Kidney (tissue), 14 donors: ENCODE data around the gene GPR61. TPM values are rescaled to one million over a fixed set of nuclear protein-coding genes. Genes with fewer than 3 reads are reported as not detected.
A peak's percentile ranks its signal among the peaks of the same experiment; 100 is the strongest.

Source experiments
- DNase-seq, 5 donors: peaks; one replicate each; pipeline ENCODE4 v3.0.0-alpha.2; 2013 to 2020
- FAIRE-seq: peaks from 2 replicates; lab custom pipeline; 2012; peaks lifted over from hg19 to GRCh38; lab: Jason Lieb, UNC
- H3K27ac ChIP-seq, 2 donors: one replicate each; pipeline ENCODE4 v1.7.0; 2013; ENCODE audit warnings: low read depth in 2 of 2, low read length in 2 of 2, inconsistent platforms in 1 of 2
- H3K27me3 ChIP-seq: one replicate; pipeline ENCODE4 v1.7.1; 2013; ENCODE audit warnings: low read length, inconsistent platforms; ENCODE audit not compliant: control insufficient read depth, insufficient read depth
- H3K36me3 ChIP-seq, 3 donors: one replicate each; pipeline versions ENCODE4 v1.7.0 to v1.7.1; 2013; ENCODE audit warnings: low read length in 3 of 3, control low read depth in 1 of 3, inconsistent platforms in 1 of 3; ENCODE audit not compliant: insufficient read depth in 3 of 3, control insufficient read depth in 2 of 3
- H3K4me1 ChIP-seq, 3 donors: one replicate each; pipeline versions ENCODE4 v1.7.0 to v1.7.1; 2013; ENCODE audit warnings: low read length in 3 of 3, inconsistent platforms in 1 of 3, low read depth in 1 of 3; ENCODE audit not compliant: control insufficient read depth in 2 of 3, insufficient read depth in 2 of 3
- H3K4me3 ChIP-seq, 3 donors: one replicate each; pipeline versions ENCODE4 v1.7.0 to v1.8.1; 2013; ENCODE audit warnings: low read length in 3 of 3, control low read depth in 1 of 3, inconsistent platforms in 1 of 3
- H3K9ac ChIP-seq, 3 donors: one replicate each; pipeline versions ENCODE4 v1.7.0 to v1.7.1; 2013; ENCODE audit warnings: low read length in 3 of 3, control low read depth in 1 of 3, inconsistent platforms in 1 of 3
- H3K9me3 ChIP-seq, 3 donors: one replicate each; pipeline versions ENCODE4 v1.7.0 to v1.7.1; 2013; ENCODE audit warnings: low read length in 3 of 3, control low read depth in 1 of 3, inconsistent platforms in 1 of 3; ENCODE audit not compliant: control insufficient read depth in 2 of 3, insufficient read depth in 1 of 3
- intact Hi-C: fragments of 100-400 bp; cut with DNase I; formaldehyde crosslinking; loops from one replicate; pipeline ENCODE4 v1.11.1; 2022
- polyA plus RNA-seq: library from polyadenylated mRNA; stranded (reverse); fragments of 350-450 nt; fragmentation: Illumina TruSeq; extraction: RNeasy Lipid Tissue Mini Kit (QIAGEN cat#74804); gene quantifications from one replicate; pipeline ENCODE4 v1.2.3, GENCODE V29; 2014; ENCODE audit warnings: low read depth, low replicate concordance; ENCODE audit not compliant: insufficient read depth
- total RNA-seq: library from RNA; stranded (reverse); fragmentation: NEBNext Ultra II Directional; extraction: Animal tissue kit (Norgen Biotek cat#: 25700); gene quantifications from one replicate; pipeline ENCODE4 v1.2.1, GENCODE V29; 2021
- TF ChIP-seq, protein P1 (sequence below): IDR thresholded peaks from 3 replicates; pipeline ENCODE4 v1.5.1; 2012; ENCODE audit warnings: mild to moderate bottlenecking, moderate library complexity, borderline replicate concordance; ENCODE audit not compliant: insufficient read depth; ENCODE audit errors: extremely low read depth
- donor health status: control.
- donor health status: control.
- donor health status: control.
- donor health status: control.
- donor health status: control.
- donor health status: DM: yes; HTN: yes; CAD: no.
- donor health status: Normal renal cell carcinoma (clear cell type).

GPR61 gene
- total and polyA plus RNA-seq, 2 donors from 2014 or later = not detected

DNA sequence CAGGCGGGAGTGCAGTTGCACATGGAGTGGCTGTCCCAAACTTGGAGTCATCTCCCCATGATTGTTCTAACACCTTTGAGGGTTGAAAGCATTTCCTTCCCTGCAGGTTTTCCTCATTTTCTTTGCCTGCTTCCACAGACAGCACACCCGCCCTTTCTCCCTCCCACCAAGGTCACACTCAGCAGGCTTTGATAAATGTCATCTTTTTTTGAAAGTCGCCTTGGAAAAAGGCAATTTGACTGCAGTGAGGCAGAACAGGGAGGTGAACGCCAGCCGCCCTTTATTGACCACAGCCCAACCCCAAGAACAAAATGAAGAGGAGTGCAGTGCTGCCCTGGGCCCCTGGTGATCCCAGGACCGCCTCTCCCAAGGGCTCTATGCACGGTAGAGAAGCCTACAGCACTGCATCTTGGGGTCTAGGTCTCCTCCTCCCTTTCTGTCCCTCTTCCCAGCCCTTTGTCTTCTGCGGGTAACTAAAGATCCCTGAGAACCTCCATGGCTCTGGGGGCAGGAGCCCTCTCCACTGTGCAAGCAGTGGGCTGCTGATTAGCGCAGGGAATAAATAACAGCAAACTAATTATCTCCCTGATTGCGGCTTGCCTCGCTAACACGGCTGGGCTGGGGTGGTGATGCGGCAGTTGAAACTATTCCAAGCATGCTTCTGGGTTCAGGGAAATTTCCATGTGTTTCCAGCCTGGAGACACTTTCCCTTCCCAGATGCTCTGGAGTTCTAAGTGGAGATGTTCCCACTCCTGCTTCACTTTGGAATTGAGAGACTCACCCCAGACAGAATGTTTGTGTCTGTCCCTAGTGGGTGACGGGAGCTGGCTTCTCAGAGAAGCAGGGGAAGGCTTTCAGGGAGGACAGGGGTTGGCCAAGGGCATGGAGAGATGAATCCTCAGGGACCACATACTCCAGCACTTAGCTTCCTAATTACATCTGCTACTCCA is 18.4 kb upstream of the GPR61 start:
- DNase-seq = peak in 1 of 5 donors; percentile 37
- TF ChIP-seq, protein P1, sequence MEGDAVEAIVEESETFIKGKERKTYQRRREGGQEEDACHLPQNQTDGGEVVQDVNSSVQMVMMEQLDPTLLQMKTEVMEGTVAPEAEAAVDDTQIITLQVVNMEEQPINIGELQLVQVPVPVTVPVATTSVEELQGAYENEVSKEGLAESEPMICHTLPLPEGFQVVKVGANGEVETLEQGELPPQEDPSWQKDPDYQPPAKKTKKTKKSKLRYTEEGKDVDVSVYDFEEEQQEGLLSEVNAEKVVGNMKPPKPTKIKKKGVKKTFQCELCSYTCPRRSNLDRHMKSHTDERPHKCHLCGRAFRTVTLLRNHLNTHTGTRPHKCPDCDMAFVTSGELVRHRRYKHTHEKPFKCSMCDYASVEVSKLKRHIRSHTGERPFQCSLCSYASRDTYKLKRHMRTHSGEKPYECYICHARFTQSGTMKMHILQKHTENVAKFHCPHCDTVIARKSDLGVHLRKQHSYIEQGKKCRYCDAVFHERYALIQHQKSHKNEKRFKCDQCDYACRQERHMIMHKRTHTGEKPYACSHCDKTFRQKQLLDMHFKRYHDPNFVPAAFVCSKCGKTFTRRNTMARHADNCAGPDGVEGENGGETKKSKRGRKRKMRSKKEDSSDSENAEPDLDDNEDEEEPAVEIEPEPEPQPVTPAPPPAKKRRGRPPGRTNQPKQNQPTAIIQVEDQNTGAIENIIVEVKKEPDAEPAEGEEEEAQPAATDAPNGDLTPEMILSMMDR = no peak
- Histone ChIP-seq H3K4me1 (peaks cover 0 to 5% (median 0%) of the 10 kb centered on the region in 3 donors), H3K4me3 (no peak overlapping the region), H3K9ac (no peak overlapping the region), H3K36me3 (no peaks in the 10 kb centered on the region), H3K9me3 (no peaks in the 10 kb centered on the region), H3K27ac (no peak overlapping the region), H3K27me3 (no peaks in the 10 kb centered on the region)
- intact Hi-C loops = loop anchor here (10.0 kb wide), 1 partner anchor 96 kb away; the partner anchor contains the start of gene PSMA5
- no peak for FAIRE-seq

- Histone ChIP-seq H3K4me1 (no peaks in the 10 kb centered on the region), H3K9me3 (no peaks in the 10 kb centered on the region), H3K27me3 (no peaks in the 10 kb centered on the region), H3K4me3 (no peak overlapping the region), H3K36me3 (no peaks in the 10 kb centered on the region), H3K27ac (no peak overlapping the region), H3K9ac (no peak overlapping the region)
- intact Hi-C loops = loop anchor here (10.0 kb wide), 1 partner anchor 97 kb away; the partner anchor contains the start of gene PSMA5
- DNase-seq = no peak
- TF ChIP-seq, protein P1 = no peak
- no peak for FAIRE-seq
Observed at GRCh38 chr1:109522026-109522425, 17.6 kb upstream of the GPR61 start.

- H3K27me3 ChIP-seq = no peaks in the 10 kb centered on the region
- intact Hi-C loops = loop anchor here (10.0 kb wide), 1 partner anchor 99 kb away; the partner anchor contains the start of gene PSMA5
- H3K9ac ChIP-seq = no peak overlapping the region
- no peak overlapping the region for H3K4me3 ChIP-seq
- H3K36me3 ChIP-seq = no peaks in the 10 kb centered on the region
- FAIRE-seq = no peak
- H3K27ac ChIP-seq = no peak overlapping the region
- H3K9me3 ChIP-seq = no peaks in the 10 kb centered on the region
- TF ChIP-seq, protein P1 = no peak
- H3K4me1 ChIP-seq = no peaks in the 10 kb centered on the region
- DNase-seq = no peak
Observed at GRCh38 chr1:109523706-109524105, 16.0 kb upstream of the GPR61 start.
